GM23338 (cell line): ENCODE data around the gene PANK4.

Experiments
- CREB1 ChIP-seq: fragments of 250-450 bp; sonication (Bioruptor Pico); IDR thresholded peaks from 2 replicates; pipeline ENCODE4 v1.5.0; 2020; ENCODE audit warnings: low read depth, mild to moderate bottlenecking, moderate library complexity
- CTCF ChIP-seq, 2 experiments: fragments of 200-600 bp in 1 of 2; sonication (generic) in 1 of 2; conservative IDR thresholded peaks; 2 replicates each; pipeline versions ENCODE4 v1.5.1 to v1.6.1; 2016 to 2017; ENCODE audit warnings: antibody characterized with exemption in 2 of 2, low read depth in 2 of 2, mild to moderate bottlenecking in 2 of 2, moderate library complexity in 1 of 2
- ETS1 ChIP-seq: IDR thresholded peaks from 2 replicates; pipeline ENCODE4 v1.6.1; 2016; ENCODE audit warnings: antibody characterized with exemption
- EZH2 ChIP-seq: fragments of 200-600 bp; sonication (generic); IDR thresholded peaks from one replicate; pipeline ENCODE4 v1.8.0; 2017; ENCODE audit warnings: antibody characterized with exemption, mild to moderate bottlenecking, low read depth; ENCODE audit not compliant: unreplicated experiment
- JUNB ChIP-seq: IDR thresholded peaks from one replicate; pipeline ENCODE4 v1.6.1; 2016; ENCODE audit warnings: antibody characterized with exemption; ENCODE audit not compliant: unreplicated experiment
- POLR2AphosphoS5 ChIP-seq: IDR thresholded peaks from 2 replicates; pipeline ENCODE4 v1.6.1; 2016; ENCODE audit warnings: antibody characterized with exemption, low read depth
- REST ChIP-seq: IDR thresholded peaks from one replicate; pipeline ENCODE4 v1.6.1; 2018; ENCODE audit warnings: antibody characterized with exemption; ENCODE audit not compliant: unreplicated experiment
- ZNF462 ChIP-seq: fragments of 250-450 bp; sonication (Bioruptor Pico); IDR thresholded peaks from 2 replicates; pipeline ENCODE4 v1.5.0; 2020; ENCODE audit warnings: mild to moderate bottlenecking, moderate library complexity

GRCh38 chr1:2476061-2476999 is 50.1 kb downstream of the PANK4 start, which contains the start of gene PLCH2:
- no peak for TF ChIP-seq CTCF (conservative IDR thresholded peaks at IDR 0.05; ENCODE audit: low read depth in 2 of 2)
- no peak for TF ChIP-seq JUNB
- TF ChIP-seq EZH2: no peak
- no peak for TF ChIP-seq REST
- no peak for TF ChIP-seq CREB1 (CRISPR knock-in tag)
- no peak for TF ChIP-seq ZNF462 (CRISPR knock-in tag)
- TF ChIP-seq POLR2AphosphoS5: no peak
- no peak for TF ChIP-seq ETS1
